Uterus (tissue), 2 donors: ENCODE results near the gene RASD1.

Experiments used
- CTCF ChIP-seq, 4 experiments: fragments of 200-600 bp in 2 of 4; fragments of 450-650 bp in 2 of 4; sonication (generic) in 2 of 4; IDR thresholded peaks; one replicate each; pipeline ENCODE4 v1.5.1; 2016 to 2019; ENCODE audit warnings: antibody characterized with exemption in 4 of 4, mild to moderate bottlenecking in 2 of 4, moderate library complexity in 1 of 4
- POLR2A ChIP-seq, 2 donors: fragments of 450-650 bp; IDR thresholded peaks; one replicate each; pipeline ENCODE4 v1.6.1; 2016; ENCODE audit warnings: antibody characterized with exemption in 2 of 2, mild to moderate bottlenecking in 1 of 2, moderate library complexity in 1 of 2

- TF ChIP-seq CTCF (IDR thresholded peaks at IDR 0.05) (no peak), POLR2A (IDR thresholded peaks at IDR 0.05) (no peak)
Measured at GRCh38 chr17:17509601-17510425, 13.6 kb upstream of the RASD1 start.
